Mesendoderm (in vitro differentiated cells): ENCODE data around the gene MCTP2.

ENCODE experiments used
- DNase-seq: peaks from one replicate; pipeline ENCODE4 v3.0.0; 2013
- H2AK5ac ChIP-seq: 2 replicates; pipeline ENCODE4 v1.6.1; 2013; ENCODE audit warnings: low read length, inconsistent platforms
- H2BK120ac ChIP-seq: 2 replicates; pipeline ENCODE4 v1.6.1; 2013; ENCODE audit warnings: low read depth, mild to moderate bottlenecking, low read length, moderate library complexity, mixed read lengths
- H2BK15ac ChIP-seq: replicated peaks from 2 replicates; pipeline ENCODE4 v1.6.1; 2013; ENCODE audit warnings: low read depth, mild to moderate bottlenecking, moderate library complexity
- H2BK5ac ChIP-seq: 2 replicates; pipeline ENCODE4 v1.6.1; 2013; ENCODE audit warnings: low read length, inconsistent platforms
- H3K18ac ChIP-seq: 2 replicates; pipeline ENCODE4 v1.6.1; 2013; ENCODE audit warnings: mild to moderate bottlenecking, low read length, mixed read lengths
- H3K23ac ChIP-seq: one replicate; pipeline ENCODE4 v1.6.1; 2013; ENCODE audit warnings: low read length
- H3K27ac ChIP-seq: 2 replicates; pipeline ENCODE4 v1.5.1; 2013; ENCODE audit warnings: low read depth, mild to moderate bottlenecking, inconsistent platforms, low read length, moderate library complexity
- H3K27me3 ChIP-seq: 2 replicates; pipeline ENCODE4 v1.6.1; 2013; ENCODE audit warnings: low read length, control low read depth, mild to moderate bottlenecking, inconsistent platforms; ENCODE audit not compliant: insufficient read depth, poor library complexity
- H3K36me3 ChIP-seq: 2 replicates; pipeline ENCODE4 v1.6.1; 2013; ENCODE audit warnings: low read length, inconsistent platforms; ENCODE audit not compliant: control insufficient read depth, insufficient read depth
- H3K4ac ChIP-seq: one replicate; pipeline ENCODE4 v1.6.1; 2013; ENCODE audit warnings: low read depth, mild to moderate bottlenecking, low read length, moderate library complexity
- H3K4me1 ChIP-seq: 2 replicates; pipeline ENCODE4 v1.6.1; 2013; ENCODE audit warnings: low read depth, low read length, inconsistent platforms; ENCODE audit not compliant: control insufficient read depth
- H3K4me2 ChIP-seq: 2 replicates; pipeline ENCODE4 v1.6.1; 2013; ENCODE audit warnings: low read length
- H3K4me3 ChIP-seq: 2 replicates; pipeline ENCODE4 v1.5.1; 2013; ENCODE audit warnings: mild to moderate bottlenecking, low read length
- H3K56ac ChIP-seq: one replicate; pipeline ENCODE4 v1.6.1; 2013; ENCODE audit warnings: low read length
- H3K79me1 ChIP-seq: 2 replicates; pipeline ENCODE4 v1.6.1; 2013; ENCODE audit warnings: low read length, inconsistent platforms
- H3K79me2 ChIP-seq: 2 replicates; pipeline ENCODE4 v1.6.1; 2013; ENCODE audit warnings: mild to moderate bottlenecking, low read length; ENCODE audit not compliant: control insufficient read depth, insufficient read depth
- H3K9ac ChIP-seq: 2 replicates; pipeline ENCODE4 v1.6.1; 2013; ENCODE audit warnings: low read length, inconsistent platforms
- H4K5ac ChIP-seq: one replicate; pipeline ENCODE4 v1.6.1; 2013; ENCODE audit warnings: low read length
- H4K8ac ChIP-seq: one replicate; pipeline ENCODE4 v1.6.1; 2013; ENCODE audit warnings: low read depth, mild to moderate bottlenecking, control low read depth, low read length, moderate library complexity
- WGBS: extraction: QIAGEN DNeasy Blood & Tissue Kit; methylation state at CpG from one replicate; pipeline ENCODE4 v1.1.7; 2013; ENCODE audit warnings: low lambda C conversion rate, missing lambda C conversion rate; ENCODE audit not compliant: insufficient coverage; ENCODE audit errors: extremely low coverage; 5-methylcytosine and 5-hydroxymethylcytosine counted together

MCTP2 gene

GRCh38 chr15:94243418-94243817, 12.1 kb downstream of the MCTP2 start:
- Histone ChIP-seq H3K36me3 (no peaks in the 10 kb centered on the region), H2BK5ac (no peak overlapping the region), H2BK120ac (no peak overlapping the region), H4K8ac (no peak overlapping the region), H3K9ac (no peak overlapping the region), H2BK15ac (no peak overlapping the region), H3K56ac (no peak overlapping the region), H3K4me2 (no peak overlapping the region), H3K4me1 (no peaks in the 10 kb centered on the region), H3K27ac (no peak overlapping the region), H3K79me1 (no peaks in the 10 kb centered on the region), H3K27me3 (no peaks in the 10 kb centered on the region), H3K18ac (no peak overlapping the region), H2AK5ac (no peak overlapping the region), H3K79me2 (no peaks in the 10 kb centered on the region), H3K4ac (no peak overlapping the region), H3K4me3 (no peak overlapping the region), H3K23ac (no peak overlapping the region), H4K5ac (no peak overlapping the region)
- no peak for DNase-seq
- no CpG with 5 or more reads among the region's 24 CpGs for WGBS

GRCh38 chr15:94246016-94246415, 14.7 kb downstream of the MCTP2 start:
- H3K79me2 ChIP-seq = no peaks in the 10 kb centered on the region
- WGBS = no CpG with 5 or more reads among the region's 4 CpGs

GRCh38 chr15:94247789-94248638, 16.7 kb downstream of the MCTP2 start:
- Histone ChIP-seq H4K5ac (no peak overlapping the region), H2BK5ac (no peak overlapping the region), H3K4me1 (no peaks in the 10 kb centered on the region), H3K56ac (no peak overlapping the region), H3K27me3 (no peaks in the 10 kb centered on the region), H3K23ac (no peak overlapping the region), H3K18ac (no peak overlapping the region), H3K79me2 (no peaks in the 10 kb centered on the region), H3K9ac (no peak overlapping the region), H2AK5ac (no peak overlapping the region), H2BK120ac (no peak overlapping the region), H3K79me1 (no peaks in the 10 kb centered on the region), H3K27ac (no peak overlapping the region), H2BK15ac (no peak overlapping the region), H3K36me3 (no peaks in the 10 kb centered on the region), H3K4me2 (no peak overlapping the region), H3K4ac (no peak overlapping the region), H3K4me3 (no peak overlapping the region), H4K8ac (no peak overlapping the region)
- no CpG with 5 or more reads among the region's 7 CpGs for WGBS
- DNase-seq = peak; percentile 63

More at GRCh38 chr15:94246016-94246415, 14.7 kb downstream of the MCTP2 start:
- Histone ChIP-seq H3K36me3 (no peaks in the 10 kb centered on the region), H3K4ac (no peak overlapping the region), H2AK5ac (no peak overlapping the region), H3K56ac (no peak overlapping the region), H3K79me1 (no peaks in the 10 kb centered on the region), H4K5ac (no peak overlapping the region), H4K8ac (no peak overlapping the region), H3K4me1 (no peaks in the 10 kb centered on the region), H3K9ac (no peak overlapping the region), H3K23ac (no peak overlapping the region), H2BK5ac (no peak overlapping the region), H3K4me3 (no peak overlapping the region), H3K4me2 (no peak overlapping the region), H3K18ac (no peak overlapping the region), H2BK15ac (no peak overlapping the region), H2BK120ac (no peak overlapping the region), H3K27ac (no peak overlapping the region), H3K27me3 (no peaks in the 10 kb centered on the region)
- no peak for DNase-seq

- no peak overlapping the region for H2BK15ac ChIP-seq
- H3K23ac ChIP-seq = no peak overlapping the region
- no peak overlapping the region for H4K8ac ChIP-seq
- no peak for DNase-seq
- no peaks in the 10 kb centered on the region for H3K27me3 ChIP-seq
- no peaks in the 10 kb centered on the region for H3K36me3 ChIP-seq
- H3K18ac ChIP-seq = no peak overlapping the region
- H4K5ac ChIP-seq = no peak overlapping the region
- no peaks in the 10 kb centered on the region for H3K79me2 ChIP-seq
- H3K4ac ChIP-seq = no peak overlapping the region
- H3K4me3 ChIP-seq = no peak overlapping the region
- no peaks in the 10 kb centered on the region for H3K79me1 ChIP-seq
- no peak overlapping the region for H2AK5ac ChIP-seq
- H3K27ac ChIP-seq = no peak overlapping the region
- no peak overlapping the region for H3K56ac ChIP-seq
- no peak overlapping the region for H2BK5ac ChIP-seq
- H2BK120ac ChIP-seq = no peak overlapping the region
- no peak overlapping the region for H3K9ac ChIP-seq
- no peak overlapping the region for H3K4me2 ChIP-seq
- no CpG with 5 or more reads among the region's 2 CpGs for WGBS
- no peaks in the 10 kb centered on the region for H3K4me1 ChIP-seq
Measured at GRCh38 chr15:94250801-94251200, 19.4 kb downstream of the MCTP2 start.

- no peak overlapping the region for H2BK15ac ChIP-seq
- H2AK5ac ChIP-seq = no peak overlapping the region
- DNase-seq = no peak
- H3K23ac ChIP-seq = no peak overlapping the region
- no peaks in the 10 kb centered on the region for H3K79me2 ChIP-seq
- H3K4me3 ChIP-seq = no peak overlapping the region
- H3K36me3 ChIP-seq = no peaks in the 10 kb centered on the region
- H3K56ac ChIP-seq = no peak overlapping the region
- H3K79me1 ChIP-seq = no peaks in the 10 kb centered on the region
- no peak overlapping the region for H4K5ac ChIP-seq
- no peak overlapping the region for H3K27ac ChIP-seq
- no peak overlapping the region for H2BK120ac ChIP-seq
- no peak overlapping the region for H3K9ac ChIP-seq
- H3K4me2 ChIP-seq = no peak overlapping the region
- no peak overlapping the region for H3K18ac ChIP-seq
- H3K4ac ChIP-seq = no peak overlapping the region
- H3K4me1 ChIP-seq = no peaks in the 10 kb centered on the region
- WGBS = no CpG with 5 or more reads among the region's 1 CpG
- H4K8ac ChIP-seq = no peak overlapping the region
- H2BK5ac ChIP-seq = no peak overlapping the region
- H3K27me3 ChIP-seq = no peaks in the 10 kb centered on the region
Measured at GRCh38 chr15:94252223-94252766, 20.9 kb downstream of the MCTP2 start.
